Measurements from ENCODE around the gene PEX19. TPM values are rescaled to one million over a fixed set of nuclear protein-coding genes. Genes with fewer than 3 reads are reported as not detected.

PEX19 gene
- total and polyA plus RNA-seq, 10 of the 15 experiments (the other 5 are each of a cell fraction or from before 2014, with no cell fraction given), result 27.1 to 58.1 (median 39.6) TPM

GRCh38 chr1:160251687-160252526 is 33.0 kb downstream of the PEX19 start (continued):
- TF ChIP-seq CUX1 (IDR thresholded peaks at IDR 0.05; ENCODE audit: insufficient replicate concordance, low read depth, low read length), result no peak

- POLR2A ChIA-PET, result interaction anchor here (1.2 to 3.4 kb wide), 3 partner anchors 10 to 58 kb away, joined by 3 to 22 read pairs (median 6); partner anchors contain the start of gene DCAF8
- FAIRE-seq, result no peak
- intact Hi-C loops (cut with micrococcal nuclease; ENCODE audit: unreplicated experiment), result loop anchor here (5.0 kb wide), 1 partner anchor 41 kb away; no protein-coding TSS in a partner anchor
- no peak for TF ChIP-seq NRF1 (conservative IDR thresholded peaks at IDR 0.05; ENCODE audit: low read depth, low read length)
- TF ChIP-seq CREB1 (IDR thresholded peaks at IDR 0.05; ENCODE audit: low read depth), result no peak
- no peak for TF ChIP-seq JUNB (IDR thresholded peaks at IDR 0.05)
- TF ChIP-seq CHD4 (IDR thresholded peaks at IDR 0.05), result no peak
- TF ChIP-seq POLR2AphosphoS2 (IDR thresholded peaks at IDR 0.05; ENCODE audit: low read depth, low read length), result no peak
- no peak for TF ChIP-seq ATF2 (IDR thresholded peaks at IDR 0.05; ENCODE audit: low read length)
- TF ChIP-seq PAX5 (IDR thresholded peaks at IDR 0.05; ENCODE audit: borderline replicate concordance, low read depth, low read length), result no peak
- TF ChIP-seq NR2C2 (IDR thresholded peaks at IDR 0.05; ENCODE audit: borderline replicate concordance, control insufficient read depth, insufficient read length, low read depth), result no peak
- no peak for TF ChIP-seq HSF1 (IDR thresholded peaks at IDR 0.05; ENCODE audit: low read depth, low read length)
- no peak for TF ChIP-seq TAF1 (IDR thresholded peaks at IDR 0.05; ENCODE audit: borderline replicate concordance, low read depth, low read length)
- no peak for TF ChIP-seq ZSCAN29 (IDR thresholded peaks at IDR 0.05)
- TF ChIP-seq EGR1 (IDR thresholded peaks at IDR 0.05; ENCODE audit: borderline replicate concordance in 1 of 2, low read depth in 2 of 2, low read length in 2 of 2), result no peak
Observed at GRCh38 chr1:160251011-160251410, 33.9 kb downstream of the PEX19 start.

More at GRCh38 chr1:160251011-160251410, 33.9 kb downstream of the PEX19 start:
- Histone ChIP-seq H3K4me3 (no peak overlapping the region), H3K36me3 (ENCODE audit: control insufficient read depth in 2 of 2, insufficient read depth in 2 of 2, low read length in 1 of 2) (no peaks in the 10 kb centered on the region; a peak in 1 of 4 replicates), H3K9ac (ENCODE audit: control insufficient read depth, insufficient read depth, low read length) (no peak overlapping the region), H3K4me2 (ENCODE audit: control insufficient read depth, insufficient read depth) (no peak overlapping the region), H4K20me1 (ENCODE audit: control insufficient read depth, insufficient read depth) (no peaks in the 10 kb centered on the region), H3K27ac (ENCODE audit: control insufficient read depth, insufficient read depth) (no peak overlapping the region), H3K4me1 (ENCODE audit: control insufficient read depth, insufficient read depth, low read length) (no peaks in the 10 kb centered on the region), H2AFZ (ENCODE audit: control insufficient read depth, low read depth, low read length) (no peak overlapping the region), H3K79me2 (ENCODE audit: control insufficient read depth, insufficient read depth, low read length) (peaks cover 1% of the 10 kb centered on the region), H3K9me3 (replicated peaks; ENCODE audit: control insufficient read depth, insufficient read depth, low read length) (no peaks in the 10 kb centered on the region), H3K27me3 (replicated peaks in 1 of 2; ENCODE audit: control insufficient read depth in 2 of 2, insufficient read depth in 2 of 2, low read length in 1 of 2) (no peaks in the 10 kb centered on the region)
- DNase-seq (ENCODE audit: low read depth, low spot score) (no peak), ATAC-seq (no peak)
- ChIA-PET SMC1A (ENCODE audit: uncharacterized antibody, unreplicated experiment) (interaction anchor here (1.3 to 9.5 kb wide), 16 partner anchors 9 to 165 kb away, joined by 3 to 123 read pairs (median 24); partner anchors contain the start of genes CASQ1, DCAF8, PEA15 and PEX19), CTCF (interaction anchor here (1.0 to 10.6 kb wide), 23 partner anchors 10 to 165 kb away, joined by 3 to 273 read pairs (median 25); partner anchors contain the start of genes CASQ1, DCAF8, IGSF8 and PEA15), RAD21 (ENCODE audit: unreplicated experiment) (interaction anchor here (1.6 to 6.0 kb wide), 17 partner anchors 10 to 165 kb away, joined by 5 to 128 read pairs (median 17); partner anchors contain the start of genes CASQ1, DCAF8, PEA15 and PEX19)
- in situ Hi-C loops (cut with MboI), result loop anchor here (5.0 kb wide), 2 partner anchors 54 to 154 kb away; partner anchors contain the start of gene IGSF8
- TSS peak; percentile 11 for BruUV-seq (replicated peaks)
